GM23338 (cell line): ENCODE results near the gene PIP5K1C. TPM values are rescaled to one million over a fixed set of nuclear protein-coding genes. Genes with fewer than 3 reads are reported as not detected.

Source experiments
- CREB1 ChIP-seq: fragments of 250-450 bp; sonication (Bioruptor Pico); IDR thresholded peaks from 2 replicates; pipeline ENCODE4 v1.5.0; 2020; ENCODE audit warnings: low read depth, mild to moderate bottlenecking, moderate library complexity
- POLR2AphosphoS5 ChIP-seq: IDR thresholded peaks from 2 replicates; pipeline ENCODE4 v1.6.1; 2016; ENCODE audit warnings: antibody characterized with exemption, low read depth
- REST ChIP-seq: IDR thresholded peaks from one replicate; pipeline ENCODE4 v1.6.1; 2018; ENCODE audit warnings: antibody characterized with exemption; ENCODE audit not compliant: unreplicated experiment
- STAT1 ChIP-seq: IDR thresholded peaks from one replicate; pipeline ENCODE4 v1.6.1; 2016; ENCODE audit warnings: antibody characterized with exemption; ENCODE audit not compliant: unreplicated experiment
- ZNF114 ChIP-seq: fragments of 250-450 bp; sonication (Bioruptor Pico); IDR thresholded peaks from 2 replicates; pipeline ENCODE4 v1.5.0; 2020; ENCODE audit warnings: mild to moderate bottlenecking, moderate library complexity
- ZNF331 ChIP-seq: fragments of 250-450 bp; sonication (Bioruptor Pico); IDR thresholded peaks from 2 replicates; pipeline ENCODE4 v1.5.0; 2020; ENCODE audit warnings: low read depth, mild to moderate bottlenecking, moderate library complexity
- ZNF462 ChIP-seq: fragments of 250-450 bp; sonication (Bioruptor Pico); IDR thresholded peaks from 2 replicates; pipeline ENCODE4 v1.5.0; 2020; ENCODE audit warnings: mild to moderate bottlenecking, moderate library complexity
- polyA plus RNA-seq: library from polyadenylated mRNA; unstranded; fragments of >200 nt; fragmentation: Nextera tagmentation; extraction: Ambion mirVana; gene quantifications from 2 replicates; pipeline ENCODE4 v1.2.1, GENCODE V29; 2016
- total RNA-seq: library from RNA; depleted of rRNA; stranded (reverse); fragments of >200 nt; shearing (Covaris generic); gene quantifications from 2 replicates; pipeline ENCODE4 v1.2.3, GENCODE V29; 2014

Gene PIP5K1C
- total and polyA plus RNA-seq, 2 experiments from 2014 or later: 11.8 to 46.7 TPM

DNA sequence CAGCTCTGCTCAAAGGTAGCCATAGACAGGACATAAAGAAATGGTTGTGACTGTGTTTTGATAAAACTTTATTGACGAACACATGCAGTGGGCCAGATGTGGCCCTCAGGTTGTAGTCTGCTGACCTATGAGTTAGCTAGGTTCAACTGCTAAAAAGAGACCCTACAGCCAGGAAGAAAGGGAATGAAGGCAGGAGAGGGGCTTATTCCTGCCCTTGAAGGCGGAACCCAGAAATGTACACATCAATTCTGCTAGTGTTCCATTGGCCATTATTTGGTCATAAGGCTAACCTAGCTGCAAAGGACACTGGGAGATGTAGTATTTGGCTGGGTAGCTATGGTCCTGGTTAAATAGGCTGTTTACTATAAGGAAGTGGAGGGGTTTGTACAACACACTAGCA lies 43.2 kb upstream of the PIP5K1C start (continued):
- no peak for TF ChIP-seq REST
- no peak for TF ChIP-seq ZNF114 (CRISPR knock-in tag)
- TF ChIP-seq STAT1: no peak
- TF ChIP-seq ZNF331 (CRISPR knock-in tag): no peak
- no peak for TF ChIP-seq CREB1 (CRISPR knock-in tag)
- no peak for TF ChIP-seq ZNF462 (CRISPR knock-in tag)
- no peak for TF ChIP-seq POLR2AphosphoS5
